DMS 273 treated with DMSO at 0.1 percent for 48 hours (cell line): Measurements from ENCODE around the gene ANO4.
A peak's percentile ranks its signal among the peaks of the same experiment; 100 is the strongest.
"Not testable (repeated sequence)": the region's sequence is repeated elsewhere in the genome, so short reads cannot be mapped to it uniquely, and the experiment has no call there.

ENCODE experiments used
- DNase-seq: peaks from one replicate; lab custom pipeline; 2025; lab: John Stamatoyannopoulos, UW

The ANO4 gene

GRCh38 chr12:101044512-101045059, 250.0 kb downstream of the ANO4 start:
- no peak for DNase-seq

GRCh38 chr12:101045486-101046464, 251.2 kb downstream of the ANO4 start:
- no peak for DNase-seq

- DNase-seq = no peak
Observed at GRCh38 chr12:101047652-101048051, 253.1 kb downstream of the ANO4 start.

- no peak for DNase-seq
Observed at GRCh38 chr12:101050631-101051030, 256.1 kb downstream of the ANO4 start.

- DNase-seq = no peak
Observed at GRCh38 chr12:101051151-101051550, 256.6 kb downstream of the ANO4 start.

- peak; percentile 1 for DNase-seq
Observed at GRCh38 chr12:101051901-101052550, 257.4 kb downstream of the ANO4 start.

- no peak for DNase-seq
Observed at GRCh38 chr12:101053203-101053602, 258.6 kb downstream of the ANO4 start.

- DNase-seq = no peak
Observed at GRCh38 chr12:101055940-101056339, 261.4 kb downstream of the ANO4 start.

GRCh38 chr12:101062508-101062907, 267.9 kb downstream of the ANO4 start:
- not testable (repeated sequence) for DNase-seq

GRCh38 chr12:101064721-101065120, 270.1 kb downstream of the ANO4 start:
- no peak for DNase-seq

GRCh38 chr12:101066489-101066888, 271.9 kb downstream of the ANO4 start:
- no peak for DNase-seq

- DNase-seq = no peak
Observed at GRCh38 chr12:101068402-101068801, 273.8 kb downstream of the ANO4 start.

- no peak for DNase-seq
Observed at GRCh38 chr12:101068836-101069235, 274.3 kb downstream of the ANO4 start.

- DNase-seq = no peak
Observed at GRCh38 chr12:101074940-101075680, 280.5 kb downstream of the ANO4 start.

GRCh38 chr12:101076921-101077320, 282.3 kb downstream of the ANO4 start:
- DNase-seq = no peak

- no peak for DNase-seq
Observed at GRCh38 chr12:101077791-101078528, 283.4 kb downstream of the ANO4 start.

GRCh38 chr12:101078536-101079285, 284.1 kb downstream of the ANO4 start:
- DNase-seq = no peak

- DNase-seq = no peak
Observed at GRCh38 chr12:101082706-101083105, 288.1 kb downstream of the ANO4 start.

- no peak for DNase-seq
Observed at GRCh38 chr12:101086490-101087135, 292.0 kb downstream of the ANO4 start.

GRCh38 chr12:101087920-101088319, 293.3 kb downstream of the ANO4 start:
- DNase-seq = no peak
